ENCODE measurements around the gene RHOT1.

- TF ChIP-seq GATA3 (IDR thresholded peaks at IDR 0.05; ENCODE audit: low read depth, low read length), result no peak
- no peak for TF ChIP-seq GATA2 (IDR thresholded peaks at IDR 0.05; ENCODE audit: low read depth, low read length)
These were observed 32.6 kb downstream of the RHOT1 start for GRCh38 chr17:32174889-32175288.
